DMS 273 (cell line): Measurements from ENCODE around the gene BRD9.
A peak's percentile ranks its signal among the peaks of the same experiment; 100 is the strongest.

ENCODE experiments used
- DNase-seq: peaks from one replicate; lab custom pipeline; 2025; ENCODE audit not compliant: unreplicated experiment; lab: John Stamatoyannopoulos, UW

Gene BRD9

GRCh38 chr5:905139-905642 is 12.6 kb upstream of the BRD9 start:
- no peak for DNase-seq

GRCh38 chr5:903756-904096 is 11.1 kb upstream of the BRD9 start:
- no peak for DNase-seq

- DNase-seq, result no peak
Observed at GRCh38 chr5:902129-902916, 9.7 kb upstream of the BRD9 start.

GRCh38 chr5:900781-901180 is 8.2 kb upstream of the BRD9 start:
- DNase-seq, result no peak

GRCh38 chr5:893711-894110 is 1.1 kb upstream of the BRD9 start:
- DNase-seq, result no peak

- peak; percentile 33 for DNase-seq
Observed at GRCh38 chr5:893137-893506, 521 bp upstream of the BRD9 start.

GRCh38 chr5:891837-892393 is 686 bp downstream of the BRD9 start:
- peak; percentile 73 for DNase-seq

GRCh38 chr5:891117-891836 is 1.3 kb downstream of the BRD9 start:
- DNase-seq, result no peak

- no peak for DNase-seq
Observed at GRCh38 chr5:889075-889710, 3.4 kb downstream of the BRD9 start.

- DNase-seq, result no peak
Observed at GRCh38 chr5:888638-889035, 4.0 kb downstream of the BRD9 start.

GRCh38 chr5:887947-888637 is 4.5 kb downstream of the BRD9 start:
- DNase-seq, result no peak

- DNase-seq, result peak; percentile 20
Observed at GRCh38 chr5:886716-887325, 5.8 kb downstream of the BRD9 start.

- no peak for DNase-seq
Observed at GRCh38 chr5:886036-886435, 6.6 kb downstream of the BRD9 start.

GRCh38 chr5:885529-885928 is 7.1 kb downstream of the BRD9 start:
- no peak for DNase-seq

- no peak for DNase-seq
Observed at GRCh38 chr5:885127-885442, 7.5 kb downstream of the BRD9 start.

- DNase-seq, result no peak
Observed at GRCh38 chr5:884345-885126, 8.1 kb downstream of the BRD9 start.

GRCh38 chr5:883475-884181 is 9.0 kb downstream of the BRD9 start:
- no peak for DNase-seq

GRCh38 chr5:882253-883183 is 10.1 kb downstream of the BRD9 start:
- no peak for DNase-seq
